GM18502 (cell line): ENCODE measurements around the gene PRKCE.

ENCODE experiments used
- ATAC-seq: cut with Tn5 transposase; IDR thresholded peaks from one replicate; pipeline ENCODE4 v1.9.1; 2021; ENCODE audit warnings: mild to moderate bottlenecking; ENCODE audit not compliant: unreplicated experiment, poor library complexity

PRKCE gene

DNA sequence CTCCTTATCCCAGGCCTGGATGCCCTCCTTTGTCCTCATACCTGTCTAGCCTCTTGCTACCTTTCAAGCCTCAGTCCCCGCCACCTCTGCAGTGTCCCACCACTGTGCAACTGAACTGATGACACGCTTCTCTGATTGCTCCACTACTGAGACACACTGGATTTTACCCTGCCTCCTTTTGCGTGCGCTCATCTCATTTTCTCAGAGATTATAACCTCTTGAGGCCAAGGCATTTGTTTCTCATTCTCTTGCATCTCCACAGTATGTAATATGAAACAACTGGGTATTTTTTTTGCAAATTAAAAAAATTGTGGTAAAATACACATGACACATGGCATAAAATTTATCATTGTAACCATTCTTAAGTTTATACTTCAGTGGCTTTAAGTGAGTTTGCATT is 95.4 kb downstream of the PRKCE start:
- no peak for ATAC-seq

DNA sequence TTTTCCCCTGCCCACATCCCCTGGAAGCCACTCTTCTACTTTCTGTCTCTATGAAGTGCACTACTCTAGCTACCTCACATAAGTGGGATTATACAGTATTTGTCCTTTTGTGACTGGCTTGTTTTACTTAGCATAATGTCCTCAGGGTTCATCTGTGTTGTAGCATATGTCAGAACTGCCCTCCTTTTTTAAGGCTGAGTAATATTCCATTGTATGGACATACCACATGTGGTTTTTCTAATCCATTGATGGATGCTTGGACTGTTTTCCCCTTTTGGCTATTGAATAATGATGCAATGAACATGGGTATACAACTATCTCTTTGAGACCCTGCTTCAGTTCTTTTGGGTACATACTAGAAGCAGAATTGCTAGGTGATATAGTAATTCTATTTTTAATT is 95.9 kb downstream of the PRKCE start:
- ATAC-seq: no peak

DNA sequence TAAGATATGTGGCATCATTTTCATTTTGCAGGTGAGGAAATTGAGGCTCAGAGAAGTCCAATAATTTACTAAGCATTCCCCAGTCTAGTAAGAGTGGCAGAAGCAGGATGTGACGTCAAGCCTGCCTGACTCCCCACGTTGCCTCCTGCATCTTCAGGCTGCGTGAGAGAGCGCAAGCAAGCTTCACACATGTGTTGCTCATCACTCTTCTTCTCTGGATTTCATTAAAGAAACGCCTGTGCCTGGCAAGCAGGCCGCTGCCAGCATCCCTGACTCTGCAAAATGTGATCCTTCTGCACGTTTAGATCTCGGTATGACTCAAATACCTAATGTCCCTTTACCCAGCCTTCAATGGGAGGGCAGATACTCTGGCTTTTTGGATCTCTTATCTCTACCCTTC is 96.8 kb downstream of the PRKCE start:
- ATAC-seq: no peak

DNA sequence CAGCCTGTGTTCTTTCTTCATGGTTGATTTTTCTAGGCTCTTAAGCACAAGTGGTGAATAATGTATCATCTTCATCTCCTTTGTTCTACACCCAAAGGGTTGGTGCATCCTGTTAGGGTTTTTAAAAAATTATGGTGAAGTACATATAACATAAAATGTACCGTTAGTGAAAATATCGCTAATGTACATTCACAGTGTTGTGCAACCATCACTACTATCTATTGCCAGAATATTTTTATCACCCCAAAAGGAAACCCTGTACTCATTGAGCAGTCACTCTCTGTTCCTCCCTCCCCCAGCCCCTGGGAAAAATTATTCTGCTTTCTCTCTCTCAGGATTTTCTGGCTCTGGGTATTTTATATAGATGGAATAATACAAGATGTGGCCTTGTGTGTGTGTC is 98.5 kb downstream of the PRKCE start:
- ATAC-seq: no peak

DNA sequence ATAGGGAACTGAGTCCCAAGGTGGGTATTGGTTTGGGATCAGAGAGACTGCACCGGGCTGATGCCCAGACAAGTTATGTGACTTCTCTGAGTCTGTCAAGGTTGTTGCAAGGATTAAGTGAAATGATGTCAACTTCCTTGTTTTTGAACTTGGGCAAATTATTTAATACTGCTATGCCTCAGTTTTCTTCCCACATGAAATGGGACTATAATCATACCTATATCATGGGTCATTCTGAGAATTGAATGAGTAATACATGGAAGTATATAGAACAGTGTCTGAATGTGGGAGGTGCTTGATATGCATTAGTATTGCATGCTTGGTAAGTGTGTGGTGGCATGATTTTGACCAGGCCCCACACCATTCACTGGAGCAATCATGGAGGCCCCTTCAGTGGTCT is 99.0 kb downstream of the PRKCE start:
- ATAC-seq: no peak

DNA sequence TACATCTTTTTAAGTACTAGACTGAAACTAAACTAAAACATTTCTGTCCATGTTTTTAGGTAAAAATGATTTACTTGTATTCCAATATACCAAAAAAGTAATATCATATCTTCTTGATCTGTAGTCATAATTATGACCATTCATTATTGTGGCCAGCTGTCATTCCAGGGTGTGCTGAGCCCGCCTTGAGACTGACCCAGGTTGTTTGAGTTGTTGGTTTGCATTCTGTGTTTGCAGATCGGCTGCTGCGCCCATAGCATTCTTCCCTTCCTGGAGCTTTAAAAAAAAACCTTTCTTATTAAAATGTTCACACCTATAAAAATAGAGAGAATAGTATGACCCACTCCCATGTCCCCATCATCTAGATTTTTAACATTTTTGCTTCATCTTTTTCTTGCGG is 101.9 kb downstream of the PRKCE start:
- no peak for ATAC-seq

DNA sequence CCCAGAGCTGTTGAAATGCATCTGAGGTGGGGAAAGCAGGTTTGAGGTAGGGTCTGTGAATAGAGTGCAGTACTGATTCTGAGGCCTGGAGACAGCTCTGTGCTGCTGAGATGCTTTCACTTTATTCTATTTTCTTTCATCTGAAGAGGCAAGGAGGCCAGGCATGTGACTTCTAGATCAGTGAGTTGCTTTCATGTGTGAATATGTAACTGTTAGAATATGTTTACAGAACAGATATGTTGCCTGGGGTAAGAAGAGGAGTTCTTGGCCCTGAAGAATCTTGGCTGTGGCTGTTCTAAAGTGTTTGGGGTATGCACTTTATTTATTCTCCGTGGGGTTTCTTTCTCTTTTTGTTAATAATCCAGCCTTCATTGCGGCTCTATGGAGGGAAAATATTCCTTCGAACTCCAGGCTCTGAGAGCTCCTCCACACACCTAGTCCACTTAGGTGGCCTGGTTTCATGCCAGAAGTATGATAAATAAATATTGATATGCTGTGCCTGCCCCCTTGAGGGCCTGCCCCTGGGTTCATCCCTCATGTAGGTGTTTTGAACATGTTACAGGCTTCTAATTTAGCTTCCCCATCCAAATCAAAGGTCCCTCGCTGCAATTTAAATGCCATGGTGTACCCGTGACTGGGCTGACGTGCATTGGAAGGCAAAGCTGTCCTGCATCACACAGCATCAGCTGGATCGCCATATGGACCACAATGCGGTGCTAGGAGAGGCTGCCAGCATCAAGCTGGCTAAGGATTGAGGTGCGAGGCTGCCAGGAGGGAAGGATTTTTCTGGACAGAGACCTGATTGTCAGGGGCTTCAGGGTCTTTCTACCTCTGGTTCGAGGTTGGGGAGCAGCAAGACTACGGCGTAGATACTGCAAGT is 102.9 kb downstream of the PRKCE start:
- ATAC-seq: no peak

DNA sequence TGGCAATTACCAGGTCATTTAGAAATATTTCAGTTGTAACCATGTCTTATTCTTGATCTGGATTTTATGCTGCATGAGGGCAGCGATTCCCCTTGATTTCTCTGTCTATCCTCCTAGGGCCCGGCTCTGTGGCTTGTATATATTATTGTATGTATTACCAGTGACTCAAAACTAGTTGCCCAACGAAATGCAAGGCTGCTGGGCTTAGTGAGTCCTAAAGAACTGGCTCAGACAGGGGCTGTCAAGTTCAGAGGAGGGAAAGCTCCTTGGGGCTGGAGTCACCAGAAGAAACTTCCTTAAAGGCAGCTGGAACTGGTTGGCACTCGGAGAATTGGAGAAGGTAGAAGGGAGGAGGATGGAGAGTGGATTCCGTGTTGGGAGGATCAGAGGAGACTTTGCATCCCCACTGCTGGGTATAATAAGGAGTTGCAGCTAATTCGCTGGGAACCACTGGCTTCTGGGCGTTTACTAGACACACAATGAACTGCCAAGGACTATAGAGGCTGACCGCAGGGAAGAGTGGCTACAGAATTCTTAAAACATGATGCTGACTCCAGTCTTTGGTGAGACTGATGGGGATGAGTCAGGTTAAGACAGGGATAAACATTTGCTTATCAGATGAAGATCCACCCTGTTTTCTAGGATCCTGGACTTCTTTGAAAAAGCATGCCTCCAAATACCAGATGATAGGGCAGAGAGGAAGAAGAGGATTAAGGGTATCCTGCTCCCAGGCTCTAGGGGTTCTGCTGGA is 104.3 kb downstream of the PRKCE start:
- no peak for ATAC-seq

DNA sequence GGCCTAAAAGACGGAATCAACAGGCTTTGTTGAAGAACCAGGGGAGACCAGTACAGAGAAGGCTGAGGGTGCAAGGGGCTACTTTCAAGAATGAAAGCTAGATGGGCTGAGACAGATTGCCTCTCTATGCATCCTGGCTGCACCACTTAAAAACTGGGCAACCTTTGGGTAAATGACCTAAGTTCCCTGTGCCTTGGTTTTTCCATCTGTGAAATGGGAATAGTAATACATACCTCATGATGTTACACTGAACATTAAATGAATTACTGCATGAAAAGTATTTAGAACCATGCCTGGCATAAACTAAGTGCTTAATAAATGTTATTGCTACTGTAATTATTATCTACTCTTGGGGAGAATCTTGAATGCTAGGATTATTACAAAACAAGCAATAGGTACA is 106.5 kb downstream of the PRKCE start:
- no peak for ATAC-seq

DNA sequence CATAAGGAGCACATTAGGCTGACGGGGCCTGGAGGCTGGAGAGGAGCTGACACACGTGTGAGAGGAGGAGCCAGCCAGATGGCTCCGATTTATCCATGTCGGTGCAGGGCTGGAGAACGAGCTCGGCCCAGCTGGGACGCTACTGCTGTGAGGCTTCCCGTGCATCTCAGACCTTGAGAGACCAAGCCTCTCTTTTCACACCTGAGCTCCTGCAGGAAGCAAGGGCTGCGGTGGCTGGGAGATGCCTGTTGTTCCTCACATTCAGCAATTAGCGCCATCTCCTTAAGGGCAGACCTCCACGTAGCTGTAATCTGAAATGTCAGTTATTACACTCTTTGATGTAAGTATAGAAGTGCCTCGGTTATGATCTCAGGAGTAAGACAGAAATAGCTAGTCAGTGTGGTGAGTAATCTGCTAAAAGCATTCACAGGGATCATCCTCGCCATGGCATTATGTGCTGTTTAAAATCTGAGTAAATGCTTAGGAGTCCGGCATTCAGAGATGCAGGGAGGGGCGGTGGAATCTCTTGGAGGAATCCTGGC is 107.9 kb downstream of the PRKCE start:
- ATAC-seq: no peak

DNA sequence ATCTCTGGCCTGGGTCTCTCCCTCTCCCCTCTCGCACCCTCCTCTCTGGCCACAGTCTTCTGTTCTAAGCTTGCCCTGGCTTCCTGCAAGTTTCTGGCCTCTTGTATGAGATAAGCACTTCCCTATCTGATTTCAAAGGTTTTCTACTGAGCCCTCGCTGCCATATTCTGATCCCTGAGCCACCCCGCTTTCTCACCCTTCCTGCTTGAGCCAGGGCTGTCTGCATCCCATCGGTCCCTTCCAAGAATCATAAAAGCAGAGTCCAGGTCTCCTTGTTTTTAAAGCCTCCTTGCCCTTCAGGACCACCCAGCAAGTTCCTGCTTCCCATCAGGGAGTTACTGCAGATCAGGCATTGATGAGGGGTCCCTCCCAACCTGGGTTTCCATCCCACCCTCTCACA is 110.2 kb downstream of the PRKCE start:
- ATAC-seq: no peak

DNA sequence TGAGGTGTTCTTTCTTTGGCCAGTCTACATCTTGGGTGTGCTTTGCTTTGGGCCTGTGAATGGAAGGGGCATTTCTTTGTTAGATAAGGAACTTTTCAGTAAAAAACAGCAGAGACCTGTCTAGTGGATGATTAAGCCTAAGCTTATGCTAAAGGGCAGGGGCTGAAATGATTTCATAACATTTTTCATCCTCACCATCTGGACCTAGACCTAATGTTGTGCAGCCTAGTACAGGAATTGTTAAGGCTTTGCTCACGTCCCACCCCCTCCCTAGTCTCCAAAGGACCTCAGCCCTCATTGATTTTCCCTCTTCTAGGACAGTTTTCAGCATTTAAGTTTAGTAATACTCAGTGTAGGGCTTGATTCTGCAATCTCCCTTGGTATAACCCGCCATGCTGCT is 111.8 kb downstream of the PRKCE start:
- ATAC-seq: no peak

DNA sequence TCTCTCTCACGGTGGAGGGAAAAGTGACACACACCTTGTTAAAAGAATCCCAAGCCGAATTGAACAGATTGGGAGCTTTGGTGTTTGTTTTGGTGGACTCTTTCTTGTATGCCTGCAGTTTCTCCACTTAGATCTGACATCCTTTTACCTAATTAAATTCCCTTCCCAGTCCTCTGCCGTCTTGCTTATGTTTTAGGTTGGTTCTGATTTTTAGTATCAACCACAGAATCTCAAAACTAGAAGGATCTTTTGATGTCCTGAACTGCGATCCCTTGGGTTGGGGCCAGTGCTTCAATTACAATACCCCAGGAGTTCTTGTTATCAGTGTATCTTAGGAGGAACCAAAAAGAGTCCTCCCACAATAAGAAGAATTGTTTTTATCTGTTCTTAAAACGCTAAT is 112.3 kb downstream of the PRKCE start:
- ATAC-seq: no peak

DNA sequence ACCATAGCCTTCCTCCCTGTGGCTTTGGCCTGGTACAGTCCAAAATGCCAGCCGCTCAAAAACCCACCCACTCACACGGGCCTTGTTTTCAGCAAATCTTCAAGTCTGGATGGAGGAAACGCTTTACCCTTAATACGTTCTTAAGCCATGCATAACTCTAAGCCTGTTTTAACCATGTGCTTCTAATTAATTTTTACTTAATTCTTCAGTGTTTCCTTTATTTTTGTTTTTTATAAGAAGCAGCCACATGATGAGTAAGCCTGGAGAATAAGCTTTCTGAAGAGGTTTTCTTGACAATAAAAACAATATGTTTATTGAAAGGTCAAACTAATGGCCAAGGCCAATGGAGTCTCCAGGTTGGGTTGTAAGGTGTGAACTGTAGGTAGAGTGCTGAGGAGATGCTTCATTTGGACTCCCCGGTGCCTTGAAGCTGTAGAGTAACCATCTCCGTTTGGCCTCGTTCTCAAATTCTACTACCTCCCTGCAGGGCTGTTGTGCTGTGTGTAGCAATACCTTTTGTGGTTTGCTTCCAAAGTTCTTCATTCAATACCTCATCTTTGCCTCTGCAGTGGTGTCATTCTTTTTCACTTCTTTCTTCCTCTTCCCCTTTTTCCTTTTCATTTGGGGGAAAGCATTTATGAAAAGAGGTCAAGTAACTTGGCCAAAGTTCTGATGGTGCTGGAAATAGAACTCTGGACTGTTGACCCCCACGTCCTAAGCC is 113.7 kb downstream of the PRKCE start:
- ATAC-seq: no peak

DNA sequence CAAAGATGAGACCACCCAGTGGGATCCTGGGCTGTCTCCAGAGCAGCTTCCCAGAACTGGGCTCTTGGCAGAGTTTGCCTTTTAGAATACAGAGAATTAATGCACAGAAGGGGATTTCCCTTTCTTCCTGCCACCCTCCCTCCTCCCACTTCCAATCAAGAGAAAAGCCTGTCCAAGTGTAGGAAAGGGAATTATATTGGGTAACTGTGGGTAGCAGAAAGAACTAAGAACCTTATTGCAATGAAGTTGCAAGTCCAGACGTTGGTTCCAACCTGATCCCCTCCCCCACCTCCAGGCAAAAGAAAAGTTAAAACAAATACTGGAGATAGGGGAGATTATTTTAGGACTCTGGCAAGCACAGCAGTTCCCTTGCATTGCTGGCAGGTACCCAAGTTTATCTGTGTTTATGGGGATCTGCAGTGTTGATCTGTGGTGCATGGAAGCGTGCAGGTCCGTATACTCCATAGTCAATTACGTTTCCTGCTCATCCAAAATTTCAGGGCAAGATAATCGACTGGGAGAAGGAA is 114.3 kb downstream of the PRKCE start:
- no peak for ATAC-seq

DNA sequence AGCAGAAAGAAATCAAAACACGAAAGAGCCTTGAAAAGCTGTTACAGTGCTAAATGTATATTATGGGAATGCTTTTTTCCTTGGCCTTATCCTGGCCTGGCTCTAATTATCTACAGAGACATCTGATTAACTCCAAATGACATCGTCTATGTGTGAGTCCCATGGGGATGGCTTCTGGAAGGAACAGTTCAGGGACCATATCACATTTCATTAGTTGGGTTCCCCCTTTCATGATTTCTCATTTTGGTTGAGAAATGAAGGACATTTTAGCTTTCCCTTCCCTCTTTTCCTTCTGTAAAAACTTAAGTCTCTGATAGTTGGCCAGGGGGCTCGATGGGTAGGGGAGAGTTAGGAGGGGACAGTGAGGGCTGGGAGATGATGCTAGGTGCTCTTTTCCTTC is 116.7 kb downstream of the PRKCE start:
- ATAC-seq: no peak

DNA sequence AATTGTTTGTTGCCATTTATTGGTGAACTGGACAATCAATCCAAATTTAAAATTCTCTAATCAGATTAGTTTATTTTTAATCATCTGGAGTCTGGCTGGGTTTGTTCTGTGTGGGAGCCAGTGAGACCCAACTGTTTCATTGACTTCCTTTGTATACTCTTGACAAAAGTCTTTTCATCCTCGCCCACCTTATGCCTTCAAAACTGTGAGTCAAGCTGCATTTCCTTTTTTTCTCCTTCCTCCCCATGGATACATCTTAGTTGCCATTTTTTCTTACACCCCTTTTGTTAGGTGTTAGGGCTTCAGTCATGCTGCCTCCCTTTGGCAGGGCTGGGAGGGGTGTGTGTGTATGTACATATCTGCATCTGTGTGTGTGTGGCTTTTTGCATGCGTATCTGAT is 117.6 kb downstream of the PRKCE start:
- no peak for ATAC-seq

DNA sequence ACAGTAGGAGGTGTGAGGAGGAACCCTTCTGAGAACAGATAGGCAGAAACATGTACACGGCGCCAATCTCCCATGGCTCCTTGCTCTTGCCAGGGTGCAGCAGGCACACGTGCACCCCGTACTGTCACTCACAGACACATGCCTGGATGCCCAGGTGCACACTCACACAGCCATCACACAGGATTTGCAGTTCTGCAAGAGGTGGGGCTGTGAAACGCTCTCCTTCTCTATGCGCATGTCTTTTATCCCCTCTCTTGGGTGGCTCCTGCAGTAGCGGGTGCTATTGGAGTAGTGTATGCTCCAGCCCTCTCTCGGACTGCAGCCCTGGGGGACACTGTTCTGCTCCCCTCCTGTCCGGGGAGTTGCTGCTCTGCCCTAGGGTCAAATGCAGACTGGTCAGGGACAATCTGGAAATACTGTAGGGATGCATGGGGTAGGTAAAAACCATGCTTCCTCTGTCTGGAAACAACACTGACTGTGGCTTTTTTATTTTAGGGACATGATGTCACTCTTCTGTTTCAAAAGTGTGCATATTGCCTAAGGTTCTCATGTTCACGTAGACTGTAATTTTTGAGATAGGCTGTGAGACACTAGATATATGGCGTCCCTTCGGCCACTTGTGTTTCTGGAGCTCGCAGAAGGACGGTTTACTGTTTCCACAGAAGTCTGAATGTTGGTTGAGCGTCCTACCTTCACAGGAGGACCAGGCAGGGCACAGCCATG is 118.5 kb downstream of the PRKCE start:
- no peak for ATAC-seq

DNA sequence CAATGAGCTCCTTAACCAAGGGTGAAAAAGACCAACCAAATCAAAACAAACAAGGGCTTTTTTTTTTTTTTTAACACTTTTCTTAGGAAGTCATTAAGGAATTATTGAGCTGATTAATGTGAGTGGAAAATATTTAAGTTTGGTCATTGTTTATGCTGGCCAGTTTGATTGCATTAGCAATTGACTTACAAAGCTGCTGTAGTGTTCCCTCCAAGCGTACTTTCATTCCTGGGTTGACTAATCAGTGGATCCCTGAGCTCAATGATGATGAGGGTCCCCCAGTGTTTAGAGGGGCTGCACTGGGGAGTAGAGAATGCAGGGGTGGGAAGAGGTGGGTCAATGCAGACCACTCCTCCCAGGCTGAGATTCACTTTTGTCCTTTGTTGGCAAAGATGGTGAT is 119.3 kb downstream of the PRKCE start:
- ATAC-seq: no peak

DNA sequence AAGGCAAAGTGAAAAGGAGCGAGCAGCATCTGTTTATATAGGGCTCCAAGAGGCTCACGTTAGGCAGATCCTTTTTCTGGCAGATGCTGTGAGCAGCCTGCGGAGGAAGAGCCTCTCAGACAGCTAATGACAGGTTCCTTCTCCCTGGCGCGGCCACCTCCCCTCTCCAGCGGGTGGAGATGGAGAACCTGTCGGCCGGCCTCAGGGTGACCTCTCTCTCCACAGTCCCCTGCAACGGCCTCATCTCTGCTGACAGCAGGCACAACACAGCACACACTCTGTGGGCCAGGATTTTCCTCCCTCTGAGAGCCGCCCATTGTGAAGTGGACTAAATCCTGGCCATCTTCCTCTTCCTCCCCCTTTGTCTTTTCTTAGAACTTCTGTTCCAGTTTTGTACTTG is 119.8 kb downstream of the PRKCE start:
- ATAC-seq: no peak
